Suprapubic skin (tissue), 4 donors: ENCODE results near the gene CD44. TPM values are rescaled to one million over a fixed set of nuclear protein-coding genes. Genes with fewer than 3 reads are reported as not detected.

Source experiments
- DNase-seq, 2 donors: peaks; one replicate each; pipeline ENCODE4 v3.0.0-alpha.2; 2019; ENCODE audit warnings: low spot score in 2 of 2
- H3K27ac ChIP-seq: fragments of 200-600 bp; sonication (generic); one replicate; pipeline ENCODE4 v1.5.1; 2019
- H3K27me3 ChIP-seq: fragments of 200-600 bp; sonication (generic); one replicate; pipeline ENCODE4 v1.5.1; 2019
- H3K36me3 ChIP-seq: fragments of 200-600 bp; sonication (generic); one replicate; pipeline ENCODE4 v1.5.1; 2019
- H3K4me1 ChIP-seq: fragments of 200-600 bp; sonication (generic); one replicate; pipeline ENCODE4 v1.5.1; 2019
- H3K4me3 ChIP-seq: fragments of 200-600 bp; sonication (generic); one replicate; pipeline ENCODE4 v1.5.1; 2019; ENCODE audit warnings: mild to moderate bottlenecking
- H3K9me3 ChIP-seq: fragments of 200-600 bp; sonication (generic); one replicate; pipeline ENCODE4 v1.5.1; 2019
- CTCF ChIP-seq, 2 donors: fragments of 200-600 bp in 1 of 2; fragments of 450-650 bp in 1 of 2; sonication (generic) in 1 of 2; IDR thresholded peaks; one replicate each; pipeline ENCODE4 v1.5.1; 2016 to 2019; ENCODE audit warnings: antibody characterized with exemption in 2 of 2, mild to moderate bottlenecking in 1 of 2, moderate library complexity in 1 of 2
- EP300 ChIP-seq: sonication (generic); formaldehyde crosslinking; IDR thresholded peaks from one replicate; pipeline ENCODE4 v1.6.1; 2017; ENCODE audit warnings: antibody characterized with exemption
- POLR2A ChIP-seq, 2 donors: fragments of 450-650 bp; IDR thresholded peaks; one replicate each; pipeline ENCODE4 v1.6.1; 2017; ENCODE audit warnings: antibody characterized with exemption in 2 of 2, mild to moderate bottlenecking in 2 of 2, moderate library complexity in 2 of 2
- POLR2AphosphoS5 ChIP-seq, 3 donors: sonication (generic); formaldehyde crosslinking; IDR thresholded peaks; one replicate each; pipeline ENCODE4 v1.6.1; 2017; ENCODE audit warnings: antibody characterized with exemption in 3 of 3
- WGBS: methylation state at CpG from one replicate; pipeline ENCODE4 v1.1.5; 2018; 5-methylcytosine and 5-hydroxymethylcytosine counted together
- total RNA-seq, 4 donors: library from RNA; depleted of rRNA; stranded (reverse); fragments of >200 nt; gene quantifications; one replicate each; pipeline ENCODE4 v1.1.0, GENCODE V29; 2016

CD44 gene
- total RNA-seq, 4 donors from 2014 or later, result 1,361 to 2,207 (median 1,502) TPM

- TF ChIP-seq EP300 (no peak), POLR2AphosphoS5 (IDR thresholded peaks at IDR 0.05) (no peak), POLR2A (IDR thresholded peaks at IDR 0.05) (no peak), CTCF (IDR thresholded peaks at IDR 0.05) (no peak)
- Histone ChIP-seq H3K27me3 (no peaks in the 10 kb centered on the region), H3K36me3 (peaks cover 64% of the 10 kb centered on the region), H3K4me1 (peaks cover 25% of the 10 kb centered on the region), H3K4me3 (no peak overlapping the region), H3K27ac (no peak overlapping the region), H3K9me3 (no peaks in the 10 kb centered on the region)
- 90% methylated on average over 6 of the region's 6 CpGs for WGBS
- no peak for DNase-seq
These were observed 51.9 kb downstream of the CD44 start for GRCh38 chr11:35190804-35191348.

GRCh38 chr11:35192347-35192746 is 53.4 kb downstream of the CD44 start:
- peaks cover 62% of the 10 kb centered on the region for H3K36me3 ChIP-seq
- DNase-seq, result no peak

GRCh38 chr11:35193767-35194166 is 54.8 kb downstream of the CD44 start:
- Histone ChIP-seq H3K9me3 (no peaks in the 10 kb centered on the region), H3K4me1 (peaks cover 23% of the 10 kb centered on the region), H3K4me3 (no peak overlapping the region), H3K27ac (no peak overlapping the region), H3K36me3 (peaks cover 64% of the 10 kb centered on the region), H3K27me3 (no peaks in the 10 kb centered on the region)
- DNase-seq, result no peak
- no peak for TF ChIP-seq POLR2A (IDR thresholded peaks at IDR 0.05)
- no peak for TF ChIP-seq CTCF (IDR thresholded peaks at IDR 0.05)
- TF ChIP-seq POLR2AphosphoS5 (IDR thresholded peaks at IDR 0.05), result no peak
- TF ChIP-seq EP300, result no peak
- WGBS, result 77% methylated on average over 6 of the region's 6 CpGs

More at GRCh38 chr11:35192347-35192746, 53.4 kb downstream of the CD44 start:
- Histone ChIP-seq H3K4me1 (peaks cover 23% of the 10 kb centered on the region), H3K4me3 (no peak overlapping the region), H3K9me3 (no peaks in the 10 kb centered on the region), H3K27ac (peak overlapping the region; percentile 2), H3K27me3 (no peaks in the 10 kb centered on the region)
- WGBS, result 73% methylated on average over 3 of the region's 3 CpGs
- TF ChIP-seq POLR2AphosphoS5 (IDR thresholded peaks at IDR 0.05) (peak in 1 of 3 donors; percentile 16), CTCF (IDR thresholded peaks at IDR 0.05) (no peak)

- Histone ChIP-seq H3K4me1 (peaks cover 8% of the 10 kb centered on the region), H3K27ac (no peak overlapping the region), H3K27me3 (no peaks in the 10 kb centered on the region), H3K36me3 (peaks cover 69% of the 10 kb centered on the region), H3K9me3 (no peaks in the 10 kb centered on the region), H3K4me3 (no peak overlapping the region)
- TF ChIP-seq POLR2AphosphoS5 (IDR thresholded peaks at IDR 0.05) (no peak), EP300 (no peak), CTCF (IDR thresholded peaks at IDR 0.05) (no peak), POLR2A (IDR thresholded peaks at IDR 0.05) (no peak)
- WGBS, result 83% methylated on average over 1 of the region's 1 CpG
- no peak for DNase-seq
These were observed 58.3 kb downstream of the CD44 start for GRCh38 chr11:35197292-35197691.

GRCh38 chr11:35200811-35201341 is 61.9 kb downstream of the CD44 start:
- H3K27ac ChIP-seq, result no peak overlapping the region
- H3K4me3 ChIP-seq, result no peak overlapping the region
- H3K36me3 ChIP-seq, result peaks cover 87% of the 10 kb centered on the region
- TF ChIP-seq CTCF (IDR thresholded peaks at IDR 0.05) (no peak), EP300 (no peak), POLR2AphosphoS5 (IDR thresholded peaks at IDR 0.05) (no peak)
- no peaks in the 10 kb centered on the region for H3K9me3 ChIP-seq
- no peaks in the 10 kb centered on the region for H3K4me1 ChIP-seq
- no peaks in the 10 kb centered on the region for H3K27me3 ChIP-seq
- no peak for DNase-seq
- WGBS, result 93% methylated on average over 7 of the region's 7 CpGs
